Choroid plexus epithelial cell (primary cell): Measurements from ENCODE around the gene MAP4K4.

Experiments
- DNase-seq: peaks from one replicate; pipeline ENCODE4 v3.0.0-alpha.2; 2010; ENCODE audit warnings: low read depth
- H3K4me3 ChIP-seq: 2 replicates; pipeline ENCODE4 v1.5.1; 2011; ENCODE audit warnings: low read depth, mild to moderate bottlenecking, control low read depth, low read length, moderate library complexity
- TF ChIP-seq, protein P1 (sequence below): conservative IDR thresholded peaks from 2 replicates; pipeline ENCODE4 v1.5.1; 2011; ENCODE audit warnings: low read depth, mild to moderate bottlenecking, control low read depth, inconsistent platforms, low read length, moderate library complexity

The MAP4K4 gene

DNA sequence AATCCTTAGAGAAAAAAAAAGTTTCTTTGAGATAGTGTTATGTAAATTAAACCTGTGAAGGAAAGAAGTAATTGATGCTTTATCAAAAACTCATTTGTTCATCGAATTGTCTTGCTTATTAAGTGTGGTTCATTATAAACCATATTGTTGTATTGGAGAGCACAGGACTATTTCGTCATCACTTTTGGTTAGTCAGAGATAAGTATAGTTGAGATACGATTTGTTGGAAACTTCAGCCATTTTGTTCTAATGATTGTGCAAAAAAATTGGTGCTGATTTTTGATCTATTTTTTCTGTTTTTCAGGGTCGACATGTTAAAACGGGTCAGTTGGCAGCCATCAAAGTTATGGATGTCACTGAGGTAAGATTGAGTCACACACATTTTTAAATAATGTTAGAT is 92.9 kb downstream of the MAP4K4 start:
- no peak overlapping the region for H3K4me3 ChIP-seq
- TF ChIP-seq, protein P1, sequence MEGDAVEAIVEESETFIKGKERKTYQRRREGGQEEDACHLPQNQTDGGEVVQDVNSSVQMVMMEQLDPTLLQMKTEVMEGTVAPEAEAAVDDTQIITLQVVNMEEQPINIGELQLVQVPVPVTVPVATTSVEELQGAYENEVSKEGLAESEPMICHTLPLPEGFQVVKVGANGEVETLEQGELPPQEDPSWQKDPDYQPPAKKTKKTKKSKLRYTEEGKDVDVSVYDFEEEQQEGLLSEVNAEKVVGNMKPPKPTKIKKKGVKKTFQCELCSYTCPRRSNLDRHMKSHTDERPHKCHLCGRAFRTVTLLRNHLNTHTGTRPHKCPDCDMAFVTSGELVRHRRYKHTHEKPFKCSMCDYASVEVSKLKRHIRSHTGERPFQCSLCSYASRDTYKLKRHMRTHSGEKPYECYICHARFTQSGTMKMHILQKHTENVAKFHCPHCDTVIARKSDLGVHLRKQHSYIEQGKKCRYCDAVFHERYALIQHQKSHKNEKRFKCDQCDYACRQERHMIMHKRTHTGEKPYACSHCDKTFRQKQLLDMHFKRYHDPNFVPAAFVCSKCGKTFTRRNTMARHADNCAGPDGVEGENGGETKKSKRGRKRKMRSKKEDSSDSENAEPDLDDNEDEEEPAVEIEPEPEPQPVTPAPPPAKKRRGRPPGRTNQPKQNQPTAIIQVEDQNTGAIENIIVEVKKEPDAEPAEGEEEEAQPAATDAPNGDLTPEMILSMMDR, result no peak
- DNase-seq, result no peak

DNA sequence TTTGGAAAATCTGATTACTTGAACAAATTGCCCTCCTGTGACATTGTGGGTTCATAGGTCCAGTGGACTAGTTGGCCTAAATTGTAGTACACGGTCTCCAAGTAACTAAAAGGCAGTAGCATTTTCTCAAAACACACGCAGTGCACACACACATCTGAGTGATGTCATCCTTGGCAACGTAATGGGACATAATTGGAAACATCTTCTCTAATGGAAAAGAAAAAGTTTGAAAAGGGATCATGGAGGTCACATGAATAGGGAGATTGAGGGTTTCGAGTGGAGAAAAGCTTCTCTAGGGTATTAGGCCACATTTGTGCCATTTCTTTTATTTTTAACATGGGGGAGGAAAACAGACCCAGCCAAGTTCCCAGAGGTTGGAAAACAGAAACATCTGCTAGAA is 93.3 kb downstream of the MAP4K4 start:
- H3K4me3 ChIP-seq, result no peak overlapping the region
- peak; percentile 58 for DNase-seq
- TF ChIP-seq, protein P1, result no peak

DNA sequence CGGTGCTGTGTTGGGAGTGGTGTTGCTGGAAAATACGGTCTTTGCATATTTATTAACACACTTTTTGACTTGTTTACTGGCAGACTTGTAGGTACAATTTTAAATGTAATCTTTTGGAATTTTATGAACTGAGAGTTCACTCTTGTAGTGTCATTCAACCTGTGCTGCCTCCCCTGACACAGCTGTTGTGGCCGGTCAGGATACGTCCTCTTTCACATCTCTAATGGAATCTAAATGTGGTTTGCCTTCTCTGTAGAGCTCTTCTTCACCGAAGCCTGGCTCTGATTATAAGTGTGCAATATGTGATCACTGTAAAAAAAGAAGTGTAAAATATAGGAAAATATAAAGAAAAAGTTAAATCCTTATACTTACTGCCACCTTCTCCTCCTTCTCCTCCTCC is 94.7 kb downstream of the MAP4K4 start:
- TF ChIP-seq, protein P1, result no peak
- no peak for DNase-seq
- no peak overlapping the region for H3K4me3 ChIP-seq

DNA sequence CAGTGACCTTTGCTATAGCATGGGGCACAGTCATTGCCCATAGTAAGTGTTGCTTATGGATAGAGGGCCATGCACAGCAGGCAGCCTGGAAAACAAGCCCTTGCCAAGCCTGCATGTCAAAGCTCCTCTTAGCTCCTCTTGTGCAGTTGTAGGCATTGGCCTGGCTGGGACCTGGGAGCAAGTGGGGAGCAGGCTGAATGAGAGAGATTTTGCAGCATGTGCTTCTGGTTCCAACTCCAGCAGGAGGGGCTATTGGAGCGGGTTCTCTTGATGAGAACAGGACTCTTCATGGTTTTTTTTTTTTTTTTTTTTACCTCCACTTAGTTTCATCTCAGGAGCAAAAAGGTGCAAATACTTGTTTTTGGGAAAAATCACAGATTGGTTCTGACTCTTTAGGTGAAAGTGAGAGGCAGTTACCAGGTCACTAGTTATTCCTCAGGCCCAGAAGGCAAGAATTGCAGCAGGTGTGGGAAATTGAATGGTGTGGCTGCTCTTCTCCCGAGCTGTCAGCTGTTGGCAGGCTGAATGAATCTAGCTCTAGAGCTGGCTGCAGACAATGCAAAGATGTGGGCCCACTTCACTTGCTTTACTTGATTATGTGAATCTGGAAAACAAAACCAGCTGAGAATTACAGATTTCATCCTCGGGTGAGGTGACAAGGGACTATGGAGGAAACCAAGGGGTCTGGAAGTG is 95.9 kb downstream of the MAP4K4 start:
- no peak for DNase-seq
- H3K4me3 ChIP-seq, result no peak overlapping the region
- TF ChIP-seq, protein P1, result peak; percentile 49

DNA sequence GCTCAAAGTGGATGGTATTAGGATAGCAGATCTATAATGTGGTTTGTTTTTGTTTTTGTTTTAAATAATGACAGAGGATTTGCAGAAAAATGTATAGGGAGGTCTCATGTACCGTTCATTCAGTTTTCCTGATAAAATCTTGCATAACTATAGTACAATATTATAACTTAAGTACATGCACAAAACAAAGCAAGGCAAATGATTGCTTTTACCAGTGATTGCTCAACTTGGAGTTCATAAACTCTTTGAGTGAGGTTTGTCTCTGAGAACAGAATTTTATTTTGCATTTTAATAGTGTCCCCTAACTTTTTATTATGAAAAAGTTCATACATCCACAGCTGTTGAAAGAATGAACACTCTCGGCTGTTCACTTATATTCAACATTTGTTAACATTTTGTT is 96.6 kb downstream of the MAP4K4 start:
- peak; percentile 33 for DNase-seq

DNA sequence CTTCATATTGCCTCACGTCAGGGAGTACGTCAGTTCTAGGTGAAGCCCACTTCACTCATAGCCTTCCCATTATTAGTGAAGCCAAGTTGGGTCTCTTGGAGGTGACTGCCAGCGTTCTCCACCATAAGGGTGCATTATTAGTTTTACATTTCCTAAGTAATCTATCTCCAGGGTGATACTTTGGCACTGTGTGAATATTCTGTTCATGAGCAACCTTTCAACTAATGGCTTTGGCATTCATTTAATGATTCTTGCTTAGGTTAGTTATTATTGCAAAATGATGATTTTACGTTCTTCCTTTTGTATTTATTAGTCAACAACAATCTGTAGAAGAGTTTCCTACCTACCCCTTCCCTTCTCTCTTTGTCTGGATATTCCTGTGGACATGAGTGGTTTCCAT is 97.5 kb downstream of the MAP4K4 start:
- TF ChIP-seq, protein P1, result no peak
- no peak for DNase-seq
- H3K4me3 ChIP-seq, result no peak overlapping the region

More for the DNA sequence above, 96.6 kb downstream of the MAP4K4 start:
- TF ChIP-seq, protein P1, result no peak
- no peak overlapping the region for H3K4me3 ChIP-seq
